GM08714 (cell line): ENCODE data around the gene IER5.

Experiments used
- H3K4me3 ChIP-seq: fragments of 200-500 bp; sonication (Bioruptor generic); 2 replicates; pipeline ENCODE4 v1.5.1; 2014; ENCODE audit warnings: mild to moderate bottlenecking, low read length, inconsistent platforms
- ZNF274 ChIP-seq: IDR thresholded peaks from 2 replicates; pipeline ENCODE4 v1.6.1; 2012; ENCODE audit warnings: mild to moderate bottlenecking, low read depth, low read length

The IER5 gene

GRCh38 chr1:181123173-181123572 is 34.7 kb downstream of the IER5 start:
- TF ChIP-seq ZNF274 = no peak
- H3K4me3 ChIP-seq = no peak overlapping the region

- no peak for TF ChIP-seq ZNF274
Measured at GRCh38 chr1:181124291-181124751, 35.8 kb downstream of the IER5 start.

DNA sequence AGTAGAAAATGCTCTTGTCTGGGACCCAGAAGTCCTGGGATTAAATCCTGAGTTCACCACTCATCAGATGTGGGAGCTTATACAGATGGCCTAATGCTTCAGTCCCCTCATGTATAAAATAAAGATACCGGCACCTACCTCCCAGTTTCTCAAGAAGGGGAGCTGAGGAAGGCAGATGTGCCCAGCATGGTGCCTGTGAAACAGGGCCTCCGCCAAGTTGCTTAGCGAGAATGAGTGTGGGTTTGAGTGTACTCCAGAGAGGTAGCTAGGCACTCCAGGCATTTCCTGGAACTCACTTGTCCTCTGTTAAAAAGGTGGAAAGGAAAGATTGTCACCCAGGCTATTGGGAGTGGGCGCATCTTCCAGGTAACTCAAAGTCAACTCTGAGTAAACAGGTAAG is 37.8 kb downstream of the IER5 start:
- H3K4me3 ChIP-seq = no peak overlapping the region
- TF ChIP-seq ZNF274 = no peak

More at GRCh38 chr1:181124291-181124751, 35.8 kb downstream of the IER5 start:
- H3K4me3 ChIP-seq = no peak overlapping the region

DNA sequence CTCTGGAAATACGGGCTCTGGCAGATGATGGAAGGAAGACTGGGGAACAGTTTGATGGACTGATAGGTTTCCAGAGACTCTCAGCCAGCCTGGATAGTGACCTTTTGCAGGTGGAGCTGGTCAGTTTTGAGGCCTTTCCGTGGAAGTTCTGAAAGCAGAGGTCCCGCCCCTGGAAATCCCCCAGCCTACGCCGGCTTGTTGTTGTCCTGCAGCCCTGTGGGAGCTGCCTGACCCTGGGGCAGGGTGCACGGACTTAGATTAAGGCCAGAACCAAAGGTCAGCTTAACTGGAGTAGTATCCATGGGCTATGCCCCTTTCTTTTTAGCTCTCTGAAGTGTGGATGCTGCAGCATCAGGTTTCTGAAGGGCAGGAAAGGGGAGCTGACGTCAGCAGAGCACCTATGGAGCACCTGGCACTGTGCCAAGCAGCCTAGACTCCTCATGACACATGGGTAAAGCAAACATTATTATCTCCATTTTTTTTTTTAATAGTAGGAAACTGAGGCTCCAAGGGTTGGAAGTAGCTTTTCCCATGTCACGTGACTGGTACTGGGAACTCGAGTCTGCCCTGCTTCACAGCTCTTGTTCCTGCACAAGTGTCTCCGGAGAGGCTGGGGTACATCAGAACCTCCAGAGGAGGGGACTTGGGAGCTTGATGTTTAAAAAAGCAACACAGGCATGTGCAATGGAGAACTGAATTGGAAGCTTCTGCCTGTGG is 38.5 kb downstream of the IER5 start:
- no peak overlapping the region for H3K4me3 ChIP-seq
- no peak for TF ChIP-seq ZNF274

DNA sequence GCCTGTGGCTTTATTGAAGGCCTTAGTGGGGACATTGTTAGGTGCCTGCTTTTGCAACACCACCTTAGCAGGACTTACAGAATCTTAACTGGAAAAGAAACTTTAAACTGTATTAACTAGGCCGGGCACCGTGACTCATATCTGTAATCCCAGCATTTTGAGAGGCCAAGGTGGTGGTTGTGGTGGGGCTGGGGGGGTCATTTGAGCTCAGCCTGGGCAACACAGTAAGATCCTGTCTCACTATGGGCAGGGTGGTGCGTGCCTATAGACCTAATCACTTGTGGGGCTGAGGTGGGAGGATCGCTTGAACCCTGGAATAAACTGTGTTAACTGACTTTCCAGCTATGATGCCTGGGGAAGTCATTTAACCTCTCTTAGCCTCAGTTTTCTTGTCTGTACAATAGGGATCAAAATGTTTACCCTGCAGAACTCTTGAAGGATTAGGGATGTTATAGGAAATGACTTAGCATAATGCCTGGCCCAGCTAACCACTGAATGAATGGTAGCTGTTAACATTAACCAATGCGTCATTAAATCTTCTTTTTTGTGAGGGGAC is 39.5 kb downstream of the IER5 start:
- TF ChIP-seq ZNF274 = no peak
- peak overlapping the region; percentile 42; the same call in 1 of the 2 replicates for H3K4me3 ChIP-seq

- TF ChIP-seq ZNF274 = no peak
- H3K4me3 ChIP-seq = peak overlapping the region; percentile 42; the same call in 1 of the 2 replicates
Measured at GRCh38 chr1:181128592-181129497, 40.3 kb downstream of the IER5 start.

DNA sequence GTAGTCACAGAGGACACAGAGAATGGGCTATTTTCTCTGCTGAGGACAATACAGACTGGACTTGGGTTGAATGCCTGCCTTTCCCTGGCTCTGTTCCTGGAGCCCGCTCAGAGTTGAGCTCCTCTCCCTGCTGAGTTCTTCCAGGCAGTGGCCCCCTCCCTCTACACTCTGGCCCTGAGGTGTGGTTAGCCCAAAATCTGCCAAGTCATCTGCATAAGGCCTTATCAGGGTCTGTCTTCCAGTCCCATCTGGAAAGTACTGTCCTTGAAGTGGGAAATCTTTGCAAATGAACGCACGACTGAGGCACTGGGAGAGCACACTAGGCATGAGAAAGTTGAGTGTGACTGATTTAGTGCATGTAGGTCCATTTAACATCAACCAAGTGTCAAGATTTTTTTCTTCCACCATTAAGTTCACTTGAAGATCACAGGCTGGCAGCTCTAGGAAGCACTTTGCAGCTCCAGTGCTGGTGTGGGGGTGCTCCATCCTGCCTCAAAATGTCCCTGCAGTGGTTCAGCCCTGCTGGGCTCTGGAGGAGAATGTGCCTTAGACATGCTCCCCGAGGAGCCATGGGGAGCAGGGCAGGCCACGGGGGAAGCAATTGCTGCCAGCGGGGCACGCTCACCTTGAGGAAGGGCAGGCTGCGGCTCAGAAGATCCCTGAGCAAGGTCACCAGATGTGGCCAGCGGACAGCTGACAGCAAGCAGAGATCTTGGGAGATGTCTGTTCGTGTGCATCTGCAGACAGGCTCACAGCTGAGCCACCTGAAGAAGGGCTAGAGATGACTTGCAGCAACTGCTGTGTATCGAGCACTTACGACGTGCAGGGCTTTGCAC is 41.5 kb downstream of the IER5 start:
- TF ChIP-seq ZNF274 = no peak
- H3K4me3 ChIP-seq = no peak overlapping the region; the same call in 1 of the 2 replicates

DNA sequence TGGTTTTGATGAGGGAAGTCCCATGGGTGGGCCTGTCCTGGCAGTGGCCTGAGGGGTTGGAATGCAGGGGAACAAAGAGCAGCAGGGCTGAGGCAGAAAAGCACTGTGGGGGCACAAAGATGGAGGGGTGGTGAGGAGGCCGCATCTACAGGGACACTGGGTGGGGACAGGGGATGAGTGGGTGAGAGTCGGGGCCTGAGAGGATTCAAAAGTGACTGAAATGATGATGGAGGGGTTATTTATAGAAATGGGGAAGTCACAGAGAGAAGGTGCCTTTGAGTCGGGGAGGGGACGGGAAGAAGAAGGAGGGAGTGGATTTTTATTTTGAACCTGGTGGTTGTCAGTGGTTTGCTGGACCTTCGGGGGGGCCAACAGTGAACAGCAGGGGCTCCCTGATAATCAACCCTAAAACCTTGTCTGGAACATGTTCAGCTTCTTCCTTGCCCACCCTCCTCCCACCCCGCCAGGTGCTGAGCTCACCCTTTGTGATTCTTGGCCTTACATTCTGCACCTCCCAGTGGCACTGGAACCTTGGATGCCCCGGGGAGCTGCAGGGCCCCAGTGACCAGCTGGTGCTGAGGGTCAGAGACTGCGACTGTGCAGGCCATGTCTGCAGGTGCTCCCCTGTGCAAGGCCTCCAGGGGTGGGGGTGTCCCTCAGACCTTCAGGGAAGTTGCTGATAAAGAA is 42.9 kb downstream of the IER5 start:
- TF ChIP-seq ZNF274 = no peak
- H3K4me3 ChIP-seq = peak overlapping the region; percentile 8; the same call in 1 of the 2 replicates

DNA sequence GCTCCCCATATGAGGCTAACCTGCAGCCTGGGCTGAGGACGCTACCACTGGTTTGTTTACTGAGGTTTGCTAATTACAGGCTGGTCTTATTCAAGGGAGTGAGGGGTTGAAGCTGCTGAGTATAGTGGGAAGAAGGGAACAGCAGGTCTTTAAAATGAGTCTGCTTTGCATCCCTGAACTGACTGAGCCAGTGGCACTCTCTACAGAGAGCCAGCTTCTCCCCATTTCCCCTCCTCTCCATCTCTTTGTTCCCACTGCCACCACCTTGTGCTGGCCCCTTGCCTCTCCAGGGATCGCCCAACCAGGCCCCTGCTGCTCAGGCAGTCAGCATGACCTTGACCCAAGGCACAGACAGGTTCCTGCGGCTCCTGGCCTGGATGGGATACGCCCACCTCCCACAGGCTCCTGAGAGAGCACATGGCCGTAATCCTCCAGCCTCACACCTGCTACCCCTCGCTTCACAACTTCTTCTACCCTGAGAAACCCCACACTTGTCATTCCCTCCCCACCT is 45.0 kb downstream of the IER5 start:
- no peak for TF ChIP-seq ZNF274
- no peak overlapping the region for H3K4me3 ChIP-seq

- no peak for TF ChIP-seq ZNF274
- H3K4me3 ChIP-seq = no peak overlapping the region
Measured at GRCh38 chr1:181133969-181134418, 45.5 kb downstream of the IER5 start.

DNA sequence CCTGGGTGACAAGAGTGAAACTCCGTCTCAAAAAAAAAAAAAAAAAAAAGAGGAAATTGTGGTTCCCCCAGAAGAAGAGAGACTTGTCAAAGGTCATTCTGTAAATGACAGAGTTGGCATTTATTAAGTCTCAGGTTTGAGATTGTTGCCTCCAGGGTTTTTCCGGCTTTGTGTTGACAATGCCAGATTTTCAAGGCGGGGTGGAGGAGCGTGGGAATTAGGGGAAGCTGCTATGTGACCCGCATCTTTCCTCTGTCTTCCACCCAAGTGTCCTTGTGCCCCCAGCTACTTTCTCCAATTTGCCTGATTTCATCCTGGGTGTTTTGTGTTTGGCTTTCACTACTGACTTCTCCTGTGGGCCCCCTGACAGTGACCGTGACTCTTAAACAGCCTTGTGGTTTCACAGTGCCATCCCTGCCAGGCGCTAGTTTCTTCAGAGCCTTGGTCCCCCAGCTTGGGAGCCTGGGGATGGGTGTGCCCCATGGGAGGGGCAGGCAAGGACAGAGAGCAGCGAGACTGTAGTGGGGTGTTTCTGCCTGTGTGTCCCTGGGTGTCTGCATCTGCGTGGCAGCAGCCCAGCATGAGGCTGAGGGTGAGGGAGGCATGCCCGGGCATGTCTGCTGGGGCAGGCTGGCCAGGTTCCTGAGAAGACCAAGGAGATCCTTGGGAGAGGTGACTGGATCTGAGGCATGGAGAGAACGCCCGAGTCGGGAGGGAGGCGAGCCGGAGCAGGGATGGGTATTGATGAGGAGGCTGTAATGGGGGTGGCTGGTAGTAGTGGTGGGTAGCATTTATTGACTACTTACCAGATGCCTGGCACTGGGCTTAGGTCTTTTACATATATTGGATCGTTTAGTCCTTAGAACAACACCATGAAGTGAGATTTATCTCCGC is 46.3 kb downstream of the IER5 start:
- TF ChIP-seq ZNF274 = no peak

DNA sequence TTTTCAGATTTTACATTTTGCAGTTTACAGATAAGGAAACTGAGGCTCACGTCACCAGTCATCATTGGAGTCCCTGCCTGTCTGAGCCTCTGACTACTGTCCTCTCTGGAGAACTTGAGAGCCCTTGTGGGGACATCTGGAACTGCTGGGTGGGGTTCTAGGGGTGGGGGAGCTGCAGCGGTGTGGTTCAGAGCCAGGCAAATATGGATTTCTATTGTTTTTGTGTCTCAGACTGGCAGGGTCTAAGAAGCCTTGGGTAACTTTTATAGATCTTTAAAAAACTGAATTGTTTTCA is 46.9 kb downstream of the IER5 start:
- no peak overlapping the region; the same call in 1 of the 2 replicates for H3K4me3 ChIP-seq

More for the DNA sequence above, 46.3 kb downstream of the IER5 start:
- peak overlapping the region; percentile 19; the same call in 1 of the 2 replicates for H3K4me3 ChIP-seq

More for the DNA sequence above, 46.9 kb downstream of the IER5 start:
- no peak for TF ChIP-seq ZNF274
